ENCODE results near the gene CCL26. TPM values are rescaled to one million over a fixed set of nuclear protein-coding genes. Genes with fewer than 3 reads are reported as not detected.
A peak's percentile ranks its signal among the peaks of the same experiment; 100 is the strongest.

CCL26 gene
- total RNA-seq, 1 experiment from 2014 or later, result 0.49 TPM

- TF ChIP-seq POLR2A (IDR thresholded peaks at IDR 0.05; ENCODE audit: borderline replicate concordance, extremely low read depth, insufficient read depth, insufficient read length) (no peak), ATF3 (IDR thresholded peaks at IDR 0.05) (no peak), YY1 (IDR thresholded peaks at IDR 0.05; ENCODE audit: extremely low read depth, insufficient replicate concordance, low read depth, low read length) (no peak), RAD21 (IDR thresholded peaks at IDR 0.05; ENCODE audit: low read depth) (no peak), JUND (IDR thresholded peaks at IDR 0.05) (no peak), SP1 (IDR thresholded peaks at IDR 0.05; ENCODE audit: low read depth) (no peak), SIN3A (IDR thresholded peaks at IDR 0.05; ENCODE audit: low read depth) (no peak), ZFX (IDR thresholded peaks at IDR 0.05) (no peak), SRF (IDR thresholded peaks at IDR 0.05; ENCODE audit: low read depth) (no peak), POLR2AphosphoS5 (IDR thresholded peaks at IDR 0.05; ENCODE audit: low read depth, low read length) (no peak)
These were observed 30.5 kb upstream of the CCL26 start (continued) for GRCh38 chr7:75802552-75802821.

GRCh38 chr7:75798770-75799169 is 26.8 kb upstream of the CCL26 start:
- no peaks in the 10 kb centered on the region for H3K4me1 ChIP-seq (ENCODE audit: control insufficient read depth in 1 of 2, insufficient read depth in 2 of 2, low read length in 2 of 2)
- no peak overlapping the region for H3K4me2 ChIP-seq (ENCODE audit: low read length)
- H3K79me2 ChIP-seq (ENCODE audit: insufficient read depth, low read length), result no peaks in the 10 kb centered on the region
- peak; percentile 44; the same call in 1 of the 2 replicates for ATAC-seq
- H3K36me3 ChIP-seq (ENCODE audit: control insufficient read depth in 1 of 2, insufficient read depth in 2 of 2, low read length in 2 of 2), result no peaks in the 10 kb centered on the region
- H4K20me1 ChIP-seq (ENCODE audit: insufficient read depth), result no peaks in the 10 kb centered on the region
- no peaks in the 10 kb centered on the region for H3K9me2 ChIP-seq (ENCODE audit: insufficient read depth)
- no peak overlapping the region for H3K27ac ChIP-seq (ENCODE audit: low read depth, low read length)
- ChIA-PET CTCF (no interaction called here), RAD21 (ENCODE audit: low non-redundant PET in 1 of 2, low total read pairs in 2 of 2, uncharacterized antibody in 2 of 2, unreplicated experiment in 2 of 2) (no interaction called here), POLR2A (interaction anchor here (0.7 kb wide), 1 partner anchor 175 kb away, joined by 3 read pairs; no protein-coding TSS in a partner anchor)
- no peak overlapping the region for H2AFZ ChIP-seq (ENCODE audit: low read depth, low read length, poor library complexity, severe bottlenecking)
- BruUV-seq (replicated peaks), result no TSS peak
- no peak overlapping the region for H3K4me3 ChIP-seq (replicated peaks in 1 of 2; ENCODE audit: low read depth in 1 of 2, low read length in 2 of 2)
- intact Hi-C loops (cut with micrococcal nuclease), result no loop called here
- H3K27me3 ChIP-seq (ENCODE audit: insufficient read depth, low read length), result no peaks in the 10 kb centered on the region
- H3K9ac ChIP-seq (ENCODE audit: low read length), result no peak overlapping the region
- no peaks in the 10 kb centered on the region for H3K9me3 ChIP-seq (ENCODE audit: control insufficient read depth in 1 of 2, insufficient read depth in 1 of 2, low read depth in 1 of 2, low read length in 2 of 2)
- no peak for TF ChIP-seq REST (IDR thresholded peaks at IDR 0.05; ENCODE audit: low read depth)
- no peak for TF ChIP-seq ELF1 (IDR thresholded peaks at IDR 0.05; ENCODE audit: borderline replicate concordance, low read depth)
- no peak for TF ChIP-seq CBX3 (IDR thresholded peaks at IDR 0.05; ENCODE audit: low read depth)
- no peak for TF ChIP-seq SRF (IDR thresholded peaks at IDR 0.05; ENCODE audit: low read depth)
- TF ChIP-seq YY1 (IDR thresholded peaks at IDR 0.05; ENCODE audit: extremely low read depth, insufficient replicate concordance, low read depth, low read length), result no peak
- no peak for TF ChIP-seq JUND (IDR thresholded peaks at IDR 0.05)
- TF ChIP-seq EZH2phosphoT487 (IDR thresholded peaks at IDR 0.05; ENCODE audit: borderline replicate concordance), result no peak
- DNase-seq (ENCODE audit: low read depth, low spot score), result no peak
